Measurements from ENCODE around the gene NCOA7. TPM values are rescaled to one million over a fixed set of nuclear protein-coding genes. Genes with fewer than 3 reads are reported as not detected.

Gene NCOA7
- total RNA-seq, 6 experiments from 2014 or later, result 27.1 to 29.3 (median 28.6) TPM

- peaks cover 3% of the 10 kb centered on the region; the same call in 1 of the 2 replicates for H3K27me3 Mint-ChIP-seq (ENCODE audit: insufficient read depth)
- H3K27ac Mint-ChIP-seq, result no peak overlapping the region
- no peak overlapping the region for H3K4me3 Mint-ChIP-seq
- peaks cover 3% of the 10 kb centered on the region for H3K4me1 Mint-ChIP-seq (ENCODE audit: low read depth)
- H3K36me3 Mint-ChIP-seq (ENCODE audit: low read depth), result no peaks in the 10 kb centered on the region
- no peak for DNase-seq
- no peak for TF ChIP-seq CTCF (IDR thresholded peaks at IDR 0.05)
- H3K9me3 Mint-ChIP-seq, result no peaks in the 10 kb centered on the region
These were observed 170.4 kb downstream of the NCOA7 start for GRCh38 chr6:125961117-125961516.

- peaks cover 3% of the 10 kb centered on the region; the same call in 1 of the 2 replicates for H3K27me3 Mint-ChIP-seq (ENCODE audit: insufficient read depth)
- H3K27ac Mint-ChIP-seq, result no peak overlapping the region
These were observed 172.2 kb downstream of the NCOA7 start for GRCh38 chr6:125962900-125963497.

GRCh38 chr6:125963817-125964216 is 173.1 kb downstream of the NCOA7 start:
- Mint-ChIP-seq H3K4me1 (ENCODE audit: low read depth) (peaks cover 3% of the 10 kb centered on the region; the same call in 1 of the 2 replicates), H3K27ac (no peak overlapping the region)
- no peak for TF ChIP-seq CTCF (IDR thresholded peaks at IDR 0.05)

More at GRCh38 chr6:125962900-125963497, 172.2 kb downstream of the NCOA7 start:
- no peak for TF ChIP-seq CTCF (IDR thresholded peaks at IDR 0.05)
- Mint-ChIP-seq H3K9me3 (no peaks in the 10 kb centered on the region), H3K4me1 (ENCODE audit: low read depth) (no peaks in the 10 kb centered on the region; the same call in 1 of the 2 replicates), H3K4me3 (no peak overlapping the region), H3K36me3 (ENCODE audit: low read depth) (peaks cover 5% of the 10 kb centered on the region; the same call in 1 of the 2 replicates)
- no peak for DNase-seq

GRCh38 chr6:125966569-125966968 is 175.8 kb downstream of the NCOA7 start:
- Mint-ChIP-seq H3K4me1 (ENCODE audit: low read depth) (peaks cover 7% of the 10 kb centered on the region; the same call in 1 of the 2 replicates), H3K36me3 (ENCODE audit: low read depth) (peaks cover 5% of the 10 kb centered on the region; the same call in 1 of the 2 replicates), H3K9me3 (no peaks in the 10 kb centered on the region), H3K4me3 (no peak overlapping the region), H3K27ac (no peak overlapping the region), H3K27me3 (ENCODE audit: insufficient read depth) (peaks cover 3% of the 10 kb centered on the region; the same call in 1 of the 2 replicates)
- TF ChIP-seq CTCF (IDR thresholded peaks at IDR 0.05), result no peak
- DNase-seq, result no peak

More at GRCh38 chr6:125963817-125964216, 173.1 kb downstream of the NCOA7 start:
- Mint-ChIP-seq H3K4me3 (no peak overlapping the region), H3K9me3 (no peaks in the 10 kb centered on the region), H3K27me3 (ENCODE audit: insufficient read depth) (peaks cover 3% of the 10 kb centered on the region; the same call in 1 of the 2 replicates), H3K36me3 (ENCODE audit: low read depth) (peaks cover 5% of the 10 kb centered on the region; the same call in 1 of the 2 replicates)
- no peak for DNase-seq

- TF ChIP-seq CTCF (IDR thresholded peaks at IDR 0.05), result no peak
- Mint-ChIP-seq H3K27ac (no peak overlapping the region), H3K4me3 (no peak overlapping the region), H3K9me3 (no peaks in the 10 kb centered on the region), H3K4me1 (ENCODE audit: low read depth) (peaks cover 7% of the 10 kb centered on the region; the same call in 1 of the 2 replicates), H3K27me3 (ENCODE audit: insufficient read depth) (no peaks in the 10 kb centered on the region), H3K36me3 (ENCODE audit: low read depth) (peaks cover 5% of the 10 kb centered on the region; the same call in 1 of the 2 replicates)
- no peak for DNase-seq
These were observed 177.7 kb downstream of the NCOA7 start for GRCh38 chr6:125968493-125968892.

Measured in HFFc6 (cell line).